Measurements from ENCODE around the gene FAH. TPM values are rescaled to one million over a fixed set of nuclear protein-coding genes. Genes with fewer than 3 reads are reported as not detected.
"Not testable (repeated sequence)": the region's sequence is repeated elsewhere in the genome, so short reads cannot be mapped to it uniquely, and the experiment has no call there.

FAH gene
- 28.2 TPM for total RNA-seq
- long read RNA-seq, transcript FAH-202 (15 exons, 2,152 nt), result major isoform, 17 of 30 reads
- long read RNA-seq, transcript FAH-213 (14 exons, 1,549 nt), result minor isoform, 10 of 30 reads
- long read RNA-seq, partial matches to known transcripts, result 0 of 30 reads
- long read RNA-seq, other reads (novel, unspliced or antisense), result 3 of 30 reads

GRCh38 chr15:80152896-80153876 lies at the start of gene FAH:
Gene FAH (plus strand): TSS chr15:80152999. CDS start chr15:80153055, 56 bp downstream.
- ATAC-seq (ENCODE audit: poor library complexity) (peak; percentile 86), DNase-seq (no peak)
- intact Hi-C loops (cut with DNase I), result no loop called here

GRCh38 chr15:80105193-80105592 lies 47.6 kb upstream of the FAH start:
- ATAC-seq (ENCODE audit: poor library complexity) (no peak), DNase-seq (no peak)
- intact Hi-C loops (cut with DNase I), result no loop called here

- no peak for DNase-seq
- intact Hi-C loops (cut with DNase I), result no loop called here
- ATAC-seq (ENCODE audit: poor library complexity), result no peak
Measured at GRCh38 chr15:80105595-80105994, 47.2 kb upstream of the FAH start.

GRCh38 chr15:80106051-80106450 lies 46.7 kb upstream of the FAH start:
- ATAC-seq (ENCODE audit: poor library complexity), result no peak
- intact Hi-C loops (cut with DNase I), result no loop called here

GRCh38 chr15:80107204-80107603 lies 45.6 kb upstream of the FAH start:
- intact Hi-C loops (cut with DNase I), result no loop called here
- ATAC-seq (ENCODE audit: poor library complexity) (no peak), DNase-seq (no peak)

More at GRCh38 chr15:80106051-80106450, 46.7 kb upstream of the FAH start:
- no peak for DNase-seq

GRCh38 chr15:80107774-80108173 lies 45.0 kb upstream of the FAH start:
- DNase-seq (no peak), ATAC-seq (ENCODE audit: poor library complexity) (peak; percentile 66)
- intact Hi-C loops (cut with DNase I), result no loop called here

- intact Hi-C loops (cut with DNase I), result no loop called here
- ATAC-seq (ENCODE audit: poor library complexity), result no peak
Measured at GRCh38 chr15:80109388-80109787, 43.4 kb upstream of the FAH start.

GRCh38 chr15:80110920-80111319 lies 41.9 kb upstream of the FAH start:
- intact Hi-C loops (cut with DNase I), result no loop called here
- no peak for ATAC-seq (ENCODE audit: poor library complexity)
- DNase-seq, result no peak

More at GRCh38 chr15:80109388-80109787, 43.4 kb upstream of the FAH start:
- DNase-seq, result no peak

- intact Hi-C loops (cut with DNase I), result no loop called here
- ATAC-seq (ENCODE audit: poor library complexity) (no peak), DNase-seq (no peak)
Measured at GRCh38 chr15:80114114-80114513, 38.7 kb upstream of the FAH start.

- no peak for ATAC-seq (ENCODE audit: poor library complexity)
- intact Hi-C loops (cut with DNase I), result no loop called here
- no peak for DNase-seq
Measured at GRCh38 chr15:80115021-80115420, 37.8 kb upstream of the FAH start.

- DNase-seq (no peak), ATAC-seq (ENCODE audit: poor library complexity) (no peak)
- intact Hi-C loops (cut with DNase I), result no loop called here
Measured at GRCh38 chr15:80118956-80119355, 33.8 kb upstream of the FAH start.

- ATAC-seq (ENCODE audit: poor library complexity) (no peak), DNase-seq (no peak)
- intact Hi-C loops (cut with DNase I), result no loop called here
Measured at GRCh38 chr15:80120636-80121035, 32.2 kb upstream of the FAH start.

GRCh38 chr15:80121546-80121945 lies 31.3 kb upstream of the FAH start:
- intact Hi-C loops (cut with DNase I), result no loop called here
- ATAC-seq (ENCODE audit: poor library complexity) (no peak), DNase-seq (no peak)

GRCh38 chr15:80123034-80123433 lies 29.8 kb upstream of the FAH start:
- ATAC-seq (ENCODE audit: poor library complexity), result no peak
- intact Hi-C loops (cut with DNase I), result no loop called here
- no peak for DNase-seq

- ATAC-seq (ENCODE audit: poor library complexity); intact Hi-C loops (cut with DNase I); DNase-seq: not testable (repeated sequence)
Measured at GRCh38 chr15:80127253-80127652, 25.5 kb upstream of the FAH start.

- no peak for ATAC-seq (ENCODE audit: poor library complexity)
- intact Hi-C loops (cut with DNase I), result no loop called here
- DNase-seq, result no peak
Measured at GRCh38 chr15:80127911-80128310, 24.9 kb upstream of the FAH start.

- ATAC-seq (ENCODE audit: poor library complexity), result no peak
- DNase-seq, result no peak
- intact Hi-C loops (cut with DNase I), result no loop called here
Measured at GRCh38 chr15:80132382-80132781, 20.4 kb upstream of the FAH start.

- ATAC-seq (ENCODE audit: poor library complexity) (no peak), DNase-seq (no peak)
- intact Hi-C loops (cut with DNase I), result no loop called here
Measured at GRCh38 chr15:80136854-80137253, 15.9 kb upstream of the FAH start.

GRCh38 chr15:80138961-80139360 lies 13.8 kb upstream of the FAH start:
- intact Hi-C loops (cut with DNase I), result no loop called here
- ATAC-seq (ENCODE audit: poor library complexity) (no peak), DNase-seq (no peak)

GRCh38 chr15:80140909-80141308 lies 11.9 kb upstream of the FAH start:
- intact Hi-C loops (cut with DNase I), result no loop called here
- DNase-seq (no peak), ATAC-seq (ENCODE audit: poor library complexity) (no peak)
